SK-N-SH (cell line): ENCODE results near the gene JPH3. TPM values are rescaled to one million over a fixed set of nuclear protein-coding genes. Genes with fewer than 3 reads are reported as not detected.
A peak's percentile ranks its signal among the peaks of the same experiment; 100 is the strongest.

Experiments used
- CTCF ChIA-PET: fragments of 300-600, 350-600 bp; formaldehyde crosslinking; extraction: SDS; loops from one replicate; lab custom pipeline; 2021; lab: Yijun Ruan, JAX
- POLR2A ChIA-PET: fragments of 350-600 bp; sonication (Branson Sonifier 250); formaldehyde crosslinking; extraction: SDS; loops from one replicate; lab custom pipeline; 2020; ENCODE audit warnings: antibody characterized with exemption, inconsistent platforms; lab: Yijun Ruan, JAX
- DNase-seq: peaks from one replicate; pipeline ENCODE4 v3.0.0; 2012
- H2AFZ ChIP-seq: fragments of 200-600 bp; sonication (generic); 2 replicates; pipeline ENCODE4 v1.8.1; 2016; ENCODE audit warnings: antibody characterized with exemption, mild to moderate bottlenecking, low read depth
- H3F3A ChIP-seq: fragments of 200-600 bp; sonication (generic); replicated peaks from 2 replicates; pipeline ENCODE3; 2016; ENCODE audit warnings: antibody characterized with exemption, mild to moderate bottlenecking; ENCODE audit not compliant: insufficient read depth
- H3K27ac ChIP-seq, 2 experiments: fragments of 200-500 bp in 1 of 2; fragments of 200-600 bp in 1 of 2; sonication (Bioruptor generic) in 1 of 2; sonication (generic), shearing (Covaris generic) in 1 of 2; 2 replicates each; pipeline versions ENCODE4 v1.5.1 to v1.6.1; 2014 to 2016; ENCODE audit warnings: low read depth in 2 of 2, inconsistent platforms in 1 of 2, low read length in 1 of 2, mild to moderate bottlenecking in 1 of 2, mixed read lengths in 1 of 2
- H3K27me3 ChIP-seq: fragments of 200-600 bp; sonication (generic), shearing (Covaris generic); 2 replicates; pipeline ENCODE4 v1.6.1; 2016; ENCODE audit warnings: mixed run types; ENCODE audit not compliant: insufficient read depth
- H3K36me3 ChIP-seq, 2 experiments: fragments of 200-500 bp in 1 of 2; fragments of 200-600 bp in 1 of 2; sonication (Bioruptor generic) in 1 of 2; sonication (generic) in 1 of 2; replicated peaks in 1 of 2; 2 replicates each; pipeline versions ENCODE3 to v1.5.1; 2014 to 2016; ENCODE audit warnings: low read length in 1 of 2, mild to moderate bottlenecking in 1 of 2; ENCODE audit not compliant: insufficient read depth in 2 of 2, control insufficient read depth in 1 of 2
- H3K4me1 ChIP-seq, 2 experiments: fragments of 200-500 bp in 1 of 2; fragments of 200-600 bp in 1 of 2; sonication (Bioruptor generic) in 1 of 2; sonication (generic), shearing (Covaris generic) in 1 of 2; 2 replicates each; pipeline versions ENCODE4 v1.5.1 to v1.6.1; 2014 to 2016; ENCODE audit warnings: low read depth in 1 of 2, low read length in 1 of 2, mixed run types in 1 of 2; ENCODE audit not compliant: insufficient read depth in 2 of 2, control insufficient read depth in 1 of 2
- H3K4me2 ChIP-seq: fragments of 200-600 bp; sonication (generic), shearing (Covaris generic); 2 replicates; pipeline ENCODE4 v1.6.1; 2017; ENCODE audit warnings: mixed run types
- H3K4me3 ChIP-seq, 2 experiments: fragments of 200-500 bp in 1 of 2; fragments of 200-600 bp in 1 of 2; sonication (Bioruptor generic) in 1 of 2; sonication (generic), shearing (Covaris generic) in 1 of 2; 2 replicates each; pipeline versions ENCODE4 v1.5.1 to v1.8.1; 2014 to 2016; ENCODE audit warnings: low read depth in 2 of 2, inconsistent platforms in 1 of 2, low read length in 1 of 2, mild to moderate bottlenecking in 1 of 2, mixed read lengths in 1 of 2, moderate library complexity in 1 of 2
- H3K79me2 ChIP-seq: fragments of 200-600 bp; sonication (generic); 2 replicates; pipeline ENCODE4 v1.8.1; 2017; ENCODE audit warnings: mild to moderate bottlenecking; ENCODE audit not compliant: insufficient read depth
- H3K9ac ChIP-seq: fragments of 200-600 bp; sonication (generic); 2 replicates; pipeline ENCODE4 v1.6.1; 2017; ENCODE audit warnings: mixed run types
- H3K9me2 ChIP-seq: fragments of 200-600 bp; sonication (generic); 2 replicates; pipeline ENCODE4 v1.6.1; 2017; ENCODE audit warnings: mixed run types
- H3K9me3 ChIP-seq: fragments of 200-600 bp; sonication (generic); 2 replicates; pipeline ENCODE4 v1.6.1; 2017; ENCODE audit warnings: mixed run types, mild to moderate bottlenecking, moderate library complexity
- H4K20me1 ChIP-seq: fragments of 200-600 bp; sonication (generic); 2 replicates; pipeline ENCODE4 v1.6.1; 2017; ENCODE audit warnings: mild to moderate bottlenecking, mixed run types; ENCODE audit not compliant: insufficient read depth
- CHD2 ChIP-seq: fragments of 150-350 bp; IDR thresholded peaks from 2 replicates; pipeline ENCODE4 v1.6.1; 2018; ENCODE audit warnings: low read length; ENCODE audit not compliant: partially characterized antibody
- CTCF ChIP-seq: fragments of 200-600 bp; sonication (generic); IDR thresholded peaks from 2 replicates; pipeline ENCODE4 v1.6.1; 2017; ENCODE audit warnings: antibody characterized with exemption, mild to moderate bottlenecking, moderate library complexity
- EP300 ChIP-seq, 2 experiments: IDR thresholded peaks; 2 replicates each; pipeline versions ENCODE4 v1.4.0 to v1.6.1; 2012; ENCODE audit warnings: borderline replicate concordance in 1 of 2, low read depth in 1 of 2, low read length in 1 of 2
- FOSL2 ChIP-seq: IDR thresholded peaks from 2 replicates; pipeline ENCODE4 v1.4.0; 2012; ENCODE audit warnings: low read depth, mild to moderate bottlenecking, moderate library complexity, borderline replicate concordance
- FOXJ3 ChIP-seq: sonication (generic); formaldehyde crosslinking; IDR thresholded peaks from 2 replicates; pipeline ENCODE4 v1.5.1; 2020; ENCODE audit warnings: mild to moderate bottlenecking, missing genetic modification reagents
- FOXM1 ChIP-seq: IDR thresholded peaks from 2 replicates; pipeline ENCODE4 v1.4.0; 2012; ENCODE audit warnings: low read depth, mild to moderate bottlenecking
- MAX ChIP-seq: IDR thresholded peaks from 2 replicates; pipeline ENCODE4 v1.4.0; 2012; ENCODE audit warnings: low read depth
- MEF2A ChIP-seq: IDR thresholded peaks from 2 replicates; pipeline ENCODE4 v1.4.0; 2012; ENCODE audit warnings: low read depth, borderline replicate concordance
- MXI1 ChIP-seq: IDR thresholded peaks from 2 replicates; pipeline ENCODE4 v1.6.1; 2012; ENCODE audit warnings: mild to moderate bottlenecking, low read depth, low read length, improper control_type of control experiment
- NFIC ChIP-seq: IDR thresholded peaks from 2 replicates; pipeline ENCODE4 v1.4.0; 2012; ENCODE audit warnings: borderline replicate concordance
- NRF1 ChIP-seq: IDR thresholded peaks from 2 replicates; pipeline ENCODE4 v1.6.1; 2012; ENCODE audit warnings: low read depth, mild to moderate bottlenecking, low read length
- PBX3 ChIP-seq: IDR thresholded peaks from 2 replicates; pipeline ENCODE4; 2012
- POLR2AphosphoS5 ChIP-seq: IDR thresholded peaks from 2 replicates; pipeline ENCODE4 v1.6.1; 2012; ENCODE audit warnings: low read depth, low read length
- RAD21 ChIP-seq: IDR thresholded peaks from 2 replicates; pipeline ENCODE4 v1.6.1; 2012; ENCODE audit warnings: mild to moderate bottlenecking, low read length
- RCOR1 ChIP-seq: fragments of 150-350 bp; IDR thresholded peaks from 2 replicates; pipeline ENCODE4 v1.6.1; 2017; ENCODE audit warnings: antibody characterized with exemption, low read length
- REST ChIP-seq: IDR thresholded peaks from 2 replicates; pipeline ENCODE4 v1.6.1; 2012; ENCODE audit warnings: mild to moderate bottlenecking, low read depth, low read length, moderate library complexity
- RXRA ChIP-seq: IDR thresholded peaks from 2 replicates; pipeline ENCODE4 v1.4.0; 2012; ENCODE audit warnings: low read depth, mild to moderate bottlenecking, borderline replicate concordance
- SMC3 ChIP-seq: IDR thresholded peaks from 2 replicates; pipeline ENCODE4 v1.6.1; 2012; ENCODE audit warnings: low read depth, low read length, improper control_type of control experiment
- TAF1 ChIP-seq: IDR thresholded peaks from 2 replicates; pipeline ENCODE4 v1.6.1; 2012; ENCODE audit warnings: low read depth, mild to moderate bottlenecking, low read length, moderate library complexity, borderline replicate concordance
- TEAD4 ChIP-seq: IDR thresholded peaks from 2 replicates; pipeline ENCODE4 v1.4.0; 2012; ENCODE audit warnings: mild to moderate bottlenecking, borderline replicate concordance; ENCODE audit not compliant: insufficient read depth
- YY1 ChIP-seq: IDR thresholded peaks from 2 replicates; pipeline ENCODE4 v1.4.0; 2012; ENCODE audit warnings: low read depth, mild to moderate bottlenecking
- WGBS: methylation state at CpG from one replicate; pipeline ENCODE4 v1.1.6; 2017; ENCODE audit warnings: low lambda C conversion rate; 5-methylcytosine and 5-hydroxymethylcytosine counted together
- polyA plus RNA-seq, 3 experiments: library from polyadenylated mRNA; depleted of rRNA; stranded (reverse); fragments of >200 nt; gene quantifications; 2 replicates each; pipeline ENCODE4 v1.2.3, GENCODE V29; 2012

The JPH3 gene
- polyA plus RNA-seq, 1 of the 3 experiments (the other 2 are of a cell fraction) = 0.25 TPM

GRCh38 chr16:87635541-87636049 is 33.3 kb downstream of the JPH3 start:
- DNase-seq = peak; percentile 91
- H2AFZ ChIP-seq = 0 out of 2 replicates have a peak overlapping the region, but pooled peaks have one; percentile 46
- H4K20me1 ChIP-seq = no peaks in the 10 kb centered on the region
- H3F3A ChIP-seq = no peaks in the 10 kb centered on the region
- POLR2A ChIA-PET = interaction anchor here (2.0 kb wide), 1 partner anchor 47 kb away, joined by 4 read pairs; no protein-coding TSS in a partner anchor
- no peak overlapping the region for H3K9ac ChIP-seq
- no peaks in the 10 kb centered on the region for H3K79me2 ChIP-seq
- no peak overlapping the region for H3K27ac ChIP-seq
- H3K36me3 ChIP-seq = no peaks in the 10 kb centered on the region
- CTCF ChIA-PET = interaction anchor here (0.5 to 5.0 kb wide), 85 partner anchors 11 to 318 kb away, joined by 3 to 229 read pairs (median 5); partner anchors contain the start of genes C16orf95, FBXO31, JPH3 and KLHDC4
- H3K4me1 ChIP-seq = peaks cover 0 to 15% of the 10 kb centered on the region in 2 experiments; a peak in 1 of 4 replicates
- peak overlapping the region; percentile 35 to 50; a peak in 2 of 4 replicates for H3K4me3 ChIP-seq
- peak overlapping the region; percentile 68 for H3K4me2 ChIP-seq
- TF ChIP-seq REST = no peak
- TF ChIP-seq SMC3 = peak; percentile 84
- TF ChIP-seq TAF1 = no peak
- no peak for TF ChIP-seq FOXJ3
- no peak for TF ChIP-seq MEF2A
- TF ChIP-seq POLR2AphosphoS5 = no peak
- no peak for TF ChIP-seq PBX3
- no peak for TF ChIP-seq EP300 (IDR thresholded peaks at IDR 0.05; ENCODE audit: borderline replicate concordance in 1 of 2, low read depth in 1 of 2, low read length in 1 of 2)
- TF ChIP-seq NFIC = no peak
- TF ChIP-seq YY1 = no peak
- no peak for TF ChIP-seq MXI1
- TF ChIP-seq FOXM1 = no peak
- no peak for TF ChIP-seq MAX
- peak; percentile 14 for TF ChIP-seq CHD2
- TF ChIP-seq RCOR1 = no peak
- no peak for TF ChIP-seq FOSL2
- peak; percentile 76 for TF ChIP-seq CTCF
- peak; percentile 82 for TF ChIP-seq RAD21
- TF ChIP-seq NRF1 = no peak
- no peak for TF ChIP-seq RXRA
- no peak for TF ChIP-seq TEAD4
- H3K9me3 ChIP-seq = 0 out of 2 replicates have a peak, but pooled peaks cover 4% of the 10 kb centered on the region
- no peaks in the 10 kb centered on the region for H3K9me2 ChIP-seq
- WGBS = 5% methylated on average over 8 of the region's 23 CpGs
- H3K27me3 ChIP-seq = peaks cover 16% of the 10 kb centered on the region; the same call in 1 of the 2 replicates
